ENCODE measurements around the gene CDH22. TPM values are rescaled to one million over a fixed set of nuclear protein-coding genes. Genes with fewer than 3 reads are reported as not detected.

CDH22 gene
- total RNA-seq, 1 donor from 2014 or later = not detected

GRCh38 chr20:46151936-46152335 is 156.4 kb downstream of the CDH22 start:
- DNase-seq (ENCODE audit: low read depth, low spot score) = no peak

DNA sequence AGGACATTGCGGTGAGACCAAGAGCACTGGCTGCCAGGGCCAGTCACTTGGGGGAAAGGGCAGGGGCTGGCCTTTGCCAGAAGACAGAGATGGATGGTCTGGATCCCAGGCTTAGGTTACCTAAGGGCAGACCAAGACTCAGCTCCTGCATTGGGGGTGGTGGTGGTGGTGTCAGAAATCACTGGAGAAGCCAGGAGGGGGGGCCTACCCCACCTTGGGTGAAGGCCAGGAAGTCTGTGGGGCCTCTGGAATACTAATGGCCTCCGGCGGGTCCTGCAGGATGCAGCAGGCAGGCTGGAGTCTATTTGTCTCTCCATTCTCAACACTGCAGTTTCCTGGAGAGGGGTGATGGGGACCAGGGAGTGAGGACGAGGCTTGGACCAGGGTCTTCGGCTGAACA is 157.4 kb downstream of the CDH22 start:
- no peak for DNase-seq (ENCODE audit: low read depth, low spot score)

- no peak for DNase-seq (ENCODE audit: low read depth, low spot score)
Observed at GRCh38 chr20:46148313-46149208, 159.7 kb downstream of the CDH22 start.

- DNase-seq (ENCODE audit: low read depth, low spot score) = no peak
Observed at GRCh38 chr20:46145713-46146112, 162.6 kb downstream of the CDH22 start.

DNA sequence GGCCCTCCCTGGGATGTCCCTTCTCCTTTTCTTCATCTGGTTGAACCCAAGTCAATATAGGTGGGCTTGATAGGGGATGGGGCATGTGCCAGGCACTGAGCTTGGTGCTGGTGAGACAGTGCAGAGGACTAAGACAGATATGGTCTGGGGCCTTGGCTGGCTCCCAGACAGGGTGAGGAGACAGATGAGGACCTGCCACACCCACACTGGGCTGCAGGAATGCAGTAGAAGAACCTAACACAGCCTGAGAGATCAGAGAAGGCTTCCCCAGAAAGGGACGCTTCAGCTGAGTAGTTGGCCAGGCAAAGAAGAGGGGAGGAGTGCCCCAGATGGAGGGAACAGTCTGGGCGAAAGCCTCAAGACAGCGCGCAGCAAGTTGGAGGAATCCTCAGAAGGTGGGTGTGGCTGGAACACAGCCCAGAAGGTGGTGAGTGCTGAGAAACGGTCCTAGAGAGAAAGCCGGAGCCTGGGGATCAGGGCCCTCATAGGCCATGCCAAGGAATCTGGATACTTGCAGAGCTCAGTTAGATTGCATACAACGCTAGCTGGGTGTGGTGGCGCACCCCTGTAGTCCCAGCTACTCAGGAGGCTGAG is 163.8 kb downstream of the CDH22 start:
- no peak for DNase-seq (ENCODE audit: low read depth, low spot score)

DNA sequence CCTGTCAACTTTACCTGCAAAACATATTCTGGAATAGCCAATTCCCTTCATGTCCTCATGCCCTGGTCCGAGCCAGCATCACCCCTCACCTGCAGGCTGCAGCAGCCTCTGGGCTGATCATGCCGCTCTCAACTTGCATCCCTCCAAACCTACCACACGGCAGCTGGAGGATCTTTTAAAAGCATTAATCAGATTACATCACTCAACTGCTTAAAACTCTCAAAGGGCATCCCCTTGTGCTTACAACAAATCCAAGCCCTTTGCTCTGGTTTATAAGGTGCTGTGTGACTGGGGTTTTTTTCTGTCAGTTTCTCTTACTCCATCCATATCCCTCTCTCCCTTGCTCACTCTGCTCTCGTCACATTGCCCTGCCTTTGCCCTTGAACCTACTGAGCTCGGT is 166.2 kb downstream of the CDH22 start:
- DNase-seq (ENCODE audit: low read depth, low spot score) = no peak

GRCh38 chr20:46139908-46140482 is 168.3 kb downstream of the CDH22 start:
- DNase-seq (ENCODE audit: low read depth, low spot score) = no peak

DNA sequence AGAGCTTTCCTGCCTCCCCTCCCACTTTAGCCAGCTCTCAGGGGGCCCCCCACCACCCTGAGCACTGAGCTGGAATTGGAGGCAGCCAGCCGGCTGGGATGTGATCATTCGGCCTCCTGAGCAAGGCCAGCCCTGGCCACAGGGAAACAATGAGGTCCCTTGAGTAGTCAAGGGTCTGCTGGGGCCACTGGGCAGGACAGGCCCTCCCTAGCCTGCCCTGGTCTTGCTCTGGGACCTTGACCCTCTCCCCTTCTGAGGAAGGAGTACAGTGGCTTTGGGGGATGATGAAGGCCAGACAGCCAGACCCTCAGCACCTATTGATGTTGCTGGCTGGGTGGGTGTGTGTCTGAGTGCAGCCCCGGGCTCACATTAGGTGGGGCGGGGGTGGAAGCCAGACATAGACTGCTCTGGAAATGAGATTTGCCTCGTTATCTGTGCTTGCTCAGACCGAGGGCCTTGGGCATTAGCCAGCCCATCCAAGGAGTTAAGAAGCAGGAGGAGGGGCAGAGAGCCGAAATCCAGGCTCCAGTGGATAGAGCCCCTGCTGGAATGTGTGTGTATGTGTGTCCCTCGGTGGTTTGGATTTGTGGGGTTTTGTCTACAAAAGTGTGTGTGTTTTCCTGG is 168.9 kb downstream of the CDH22 start:
- no peak for DNase-seq (ENCODE audit: low read depth, low spot score)

DNA sequence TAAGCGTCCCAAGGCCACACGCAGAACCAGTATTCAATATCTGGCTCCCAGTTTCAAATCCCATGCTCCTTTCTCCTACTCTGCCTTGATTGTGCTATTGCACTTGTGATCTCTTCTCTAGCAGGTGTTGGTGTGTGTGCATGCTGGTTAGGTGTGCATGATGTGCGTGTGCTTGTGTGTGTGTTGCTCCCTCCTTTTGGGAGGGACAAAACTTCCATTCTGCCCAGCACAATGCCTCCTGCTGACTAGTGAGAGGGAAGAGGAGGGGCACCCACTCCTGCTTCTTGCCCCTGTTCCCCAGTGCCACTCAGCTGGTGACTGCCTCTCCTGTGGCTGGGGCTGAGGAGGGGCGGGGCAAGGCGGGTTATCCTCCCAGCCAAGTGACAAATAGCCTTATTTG is 170.5 kb downstream of the CDH22 start:
- DNase-seq (ENCODE audit: low read depth, low spot score) = no peak

GRCh38 chr20:46135856-46136633 is 172.3 kb downstream of the CDH22 start:
- DNase-seq (ENCODE audit: low read depth, low spot score) = no peak

DNA sequence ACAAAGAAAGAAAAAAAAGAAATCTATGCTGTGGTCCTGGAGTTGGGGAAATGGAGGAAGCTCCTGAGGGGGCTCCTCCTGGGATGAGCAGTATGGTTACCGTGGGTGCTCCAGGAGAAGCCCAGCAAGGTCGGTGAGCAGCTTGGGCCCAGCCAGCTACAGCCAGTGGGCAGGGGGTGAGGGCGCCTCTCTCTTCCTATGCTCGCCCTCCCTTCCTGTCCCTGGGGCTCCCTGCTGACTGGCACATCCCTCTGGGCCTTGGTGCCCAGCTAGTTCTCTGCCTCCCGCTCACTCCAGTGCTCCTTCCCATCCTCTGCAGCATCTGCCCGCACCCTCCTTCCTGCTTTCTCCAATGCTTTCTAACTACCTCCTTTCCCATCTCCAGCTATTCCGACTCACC is 173.6 kb downstream of the CDH22 start:
- DNase-seq (ENCODE audit: low read depth, low spot score) = no peak

DNA sequence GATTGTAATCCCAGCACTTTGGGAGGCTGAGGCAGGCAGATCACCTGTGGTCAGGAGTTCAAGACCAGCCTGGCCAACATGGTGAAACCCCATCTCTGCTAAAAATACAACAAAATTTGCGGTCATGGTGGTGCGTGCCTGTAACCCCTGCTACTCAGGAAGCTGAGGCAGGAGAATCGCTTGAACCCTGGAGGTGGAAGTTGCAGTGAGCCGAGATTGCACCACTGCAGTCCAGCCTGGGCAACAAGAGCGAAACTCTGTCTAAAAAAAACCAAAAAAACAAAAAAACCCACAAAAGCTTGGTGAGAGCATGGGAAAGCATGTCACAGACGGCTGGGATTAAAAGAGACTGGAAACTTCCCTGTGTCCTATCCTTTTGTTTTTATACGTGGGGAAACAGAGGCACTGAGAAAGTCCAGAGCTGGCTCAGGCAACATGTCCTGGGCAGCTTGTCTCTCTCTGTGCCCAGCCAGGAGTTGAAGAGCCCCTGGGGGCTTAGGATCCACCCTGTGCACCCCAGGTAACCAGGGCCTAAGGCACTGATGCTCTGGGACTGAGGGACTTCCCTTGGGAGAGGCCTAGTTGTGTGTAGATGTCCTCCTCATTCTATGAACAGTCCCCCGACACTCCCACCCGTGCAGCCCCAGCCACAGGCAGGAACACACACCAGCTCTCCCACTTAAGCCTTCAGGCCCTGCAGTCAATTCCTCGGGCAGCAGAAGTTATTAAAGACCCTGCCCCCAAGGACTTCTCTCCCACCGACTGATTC is 174.2 kb downstream of the CDH22 start:
- no peak for DNase-seq (ENCODE audit: low read depth, low spot score)

- DNase-seq (ENCODE audit: low read depth, low spot score) = no peak
Observed at GRCh38 chr20:46132705-46133120, 175.6 kb downstream of the CDH22 start.

- no peak for DNase-seq (ENCODE audit: low read depth, low spot score)
Observed at GRCh38 chr20:46131396-46131795, 176.9 kb downstream of the CDH22 start.

- DNase-seq (ENCODE audit: low read depth, low spot score) = no peak
Observed at GRCh38 chr20:46130534-46130933, 177.8 kb downstream of the CDH22 start.

- no peak for DNase-seq (ENCODE audit: low read depth, low spot score)
Observed at GRCh38 chr20:46129955-46130481, 178.3 kb downstream of the CDH22 start.

- DNase-seq (ENCODE audit: low read depth, low spot score) = no peak
Observed at GRCh38 chr20:46128310-46129151, 179.8 kb downstream of the CDH22 start.

DNA sequence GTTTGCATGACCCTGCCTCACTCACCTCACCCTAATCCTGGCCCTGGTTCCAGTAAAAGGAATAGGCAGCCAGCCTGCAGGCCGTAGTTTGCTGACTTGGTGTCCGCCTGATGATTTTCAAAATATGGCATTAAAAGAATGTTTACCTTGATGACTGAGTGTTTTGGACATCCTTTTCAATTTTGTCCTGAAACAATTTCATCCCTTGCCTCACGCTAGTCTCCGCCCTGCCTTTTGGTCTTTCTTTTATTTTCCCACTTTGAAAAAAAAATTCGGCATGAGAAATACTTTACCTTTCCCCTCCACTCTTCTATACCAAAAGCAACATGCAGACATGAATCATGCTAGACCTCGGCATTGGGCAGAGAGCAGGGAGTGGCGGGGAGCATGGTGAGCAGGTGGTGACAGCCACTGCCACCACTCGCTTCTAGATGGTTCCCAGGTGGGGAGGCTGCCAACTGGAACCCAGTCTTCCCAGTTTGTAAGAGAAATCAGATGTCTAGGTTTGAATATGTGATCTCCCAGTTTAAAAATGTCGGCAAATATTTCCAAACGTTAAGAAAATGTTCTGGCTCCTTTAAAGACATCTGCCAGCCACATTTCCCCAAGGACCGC is 180.8 kb downstream of the CDH22 start:
- no peak for DNase-seq (ENCODE audit: low read depth, low spot score)

Data from pulmonary artery endothelial cell (primary cell).